Spleen (tissue), 11 donors: ENCODE data around the gene MON2. TPM values are rescaled to one million over a fixed set of nuclear protein-coding genes. Genes with fewer than 3 reads are reported as not detected.

Experiments
- DNase-seq: peaks from one replicate; pipeline ENCODE4 v3.0.0-alpha.2; 2020
- H3K27ac ChIP-seq, 8 donors: fragments of 200-600 bp; sonication (generic) in 7 of 8; 1 replicate in 4 of 8; 2 replicates in 4 of 8; pipeline versions ENCODE4 v1.5.0 to v1.8.0; 2016 to 2021; ENCODE audit warnings: inconsistent platforms in 4 of 8, mild to moderate bottlenecking in 4 of 8, moderate library complexity in 1 of 8
- H3K27me3 ChIP-seq, 7 donors: fragments of 200-600 bp; sonication (generic) in 6 of 7; replicated peaks in 1 of 7; 1 replicate in 4 of 7; 2 replicates in 3 of 7; pipeline versions ENCODE4 v1.5.0 to v1.8.0; 2016 to 2021; ENCODE audit warnings: inconsistent platforms in 3 of 7, mild to moderate bottlenecking in 1 of 7
- H3K36me3 ChIP-seq, 6 donors: fragments of 200-600 bp; sonication (generic) in 5 of 6; 1 replicate in 4 of 6; 2 replicates in 2 of 6; pipeline versions ENCODE4 v1.5.0 to v1.8.0; 2016 to 2021; ENCODE audit warnings: inconsistent platforms in 2 of 6
- H3K4me1 ChIP-seq, 6 donors: fragments of 200-600 bp; sonication (generic) in 5 of 6; 1 replicate in 3 of 6; 2 replicates in 3 of 6; pipeline versions ENCODE4 v1.5.0 to v1.8.0; 2016 to 2021; ENCODE audit warnings: inconsistent platforms in 3 of 6
- H3K4me3 ChIP-seq, 8 donors: fragments of 200-600 bp; sonication (generic) in 7 of 8; 1 replicate in 4 of 8; 2 replicates in 4 of 8; pipeline versions ENCODE4 v1.5.0 to v1.8.0; 2016 to 2021; ENCODE audit warnings: inconsistent platforms in 4 of 8, mild to moderate bottlenecking in 4 of 8, moderate library complexity in 2 of 8
- H3K9me3 ChIP-seq, 8 donors: fragments of 200-600 bp; sonication (generic) in 7 of 8; 1 replicate in 4 of 8; 2 replicates in 4 of 8; pipeline versions ENCODE4 v1.5.0 to v1.8.0; 2016 to 2021; ENCODE audit warnings: inconsistent platforms in 4 of 8
- CTCF ChIP-seq, 11 experiments: fragments of 200-600 bp in 7 of 11; fragments of 450-650 bp in 4 of 11; sonication (generic) in 4 of 11; IDR thresholded peaks in 8 of 11; conservative IDR thresholded peaks in 3 of 11; 1 replicate in 7 of 11; 2 replicates in 4 of 11; pipeline versions ENCODE4 v1.4.0 to v1.8.0; 2016 to 2021; ENCODE audit warnings: antibody characterized with exemption in 11 of 11, inconsistent platforms in 4 of 11, mild to moderate bottlenecking in 1 of 11
- POLR2A ChIP-seq, 3 donors: fragments of 450-650 bp; IDR thresholded peaks; one replicate each; pipeline ENCODE4 v1.5.1; 2017; ENCODE audit warnings: antibody characterized with exemption in 3 of 3, mild to moderate bottlenecking in 1 of 3
- POLR2AphosphoS5 ChIP-seq, 3 donors: sonication (generic); formaldehyde crosslinking; IDR thresholded peaks; one replicate each; pipeline ENCODE4 v1.5.1; 2017; ENCODE audit warnings: antibody characterized with exemption in 3 of 3
- WGBS, 5 donors: extraction: QIAGEN DNeasy Blood & Tissue Kit in 3 of 5; methylation state at CpG; one replicate each; pipeline versions ENCODE4 v1.1.5 to v1.1.7; 2013 to 2018; 5-methylcytosine and 5-hydroxymethylcytosine counted together
- intact Hi-C: fragments of 100-400 bp; cut with DNase I; formaldehyde crosslinking; loops from one replicate; pipeline ENCODE4 v1.15.0; 2023; ENCODE audit warnings: low total_unique reads
- polyA plus RNA-seq, 3 donors: library from polyadenylated mRNA; stranded (reverse); fragments of 200-250 nt; gene quantifications; one replicate each; pipeline ENCODE4 v1.2.1, GENCODE V29; 2013
- total RNA-seq, 7 donors: library from RNA; depleted of rRNA in 3 of 7; stranded (reverse); fragments of >200 nt in 3 of 7; fragmentation: NEBNext Ultra II Directional in 4 of 7; extraction: Animal tissue kit (Norgen Biotek cat#: 25700) in 4 of 7; gene quantifications; one replicate each; pipeline versions ENCODE4 v1.1.0 to v1.2.1, GENCODE V29; 2016 to 2021
- donor health status: healthy with polysubstance abuse.
- donor health status: DM: no; HTN: no; CAD: no; lungs with moderate emphysema.
- donor health status: DM: no; HTN: no; CAD: no.
- donor health status: Bipolar disorder and iron deficiency.
- donor health status: healthy.
- donor health status: DM: no; HTN: no; CAD: no.
- donor health status: DM: yes; HTN: yes; CAD: no.

Gene MON2
- total and polyA plus RNA-seq, 10 donors, result 10.8 to 181 (median 82.0) TPM

- no peak overlapping the region for H3K27ac ChIP-seq
- no peak overlapping the region for H3K4me3 ChIP-seq
- intact Hi-C loops, result no loop called here
- no peaks in the 10 kb centered on the region for H3K27me3 ChIP-seq
- H3K4me1 ChIP-seq, result no peaks in the 10 kb centered on the region
- no peaks in the 10 kb centered on the region for H3K9me3 ChIP-seq
- peaks cover 0 to 87% (median 18%) of the 10 kb centered on the region in 6 donors for H3K36me3 ChIP-seq
- no peak for TF ChIP-seq POLR2AphosphoS5 (IDR thresholded peaks at IDR 0.05)
- no peak for TF ChIP-seq CTCF (IDR thresholded peaks at IDR 0.05 in 8 of 11, conservative IDR thresholded peaks at IDR 0.05 in 3 of 11)
- TF ChIP-seq POLR2A (IDR thresholded peaks at IDR 0.05), result no peak
- no peak for DNase-seq
Measured at GRCh38 chr12:62575036-62575435, 108.4 kb downstream of the MON2 start.

- peaks cover 0 to 88% (median 16%) of the 10 kb centered on the region in 6 donors for H3K36me3 ChIP-seq
- H3K4me3 ChIP-seq, result no peak overlapping the region
- no peak overlapping the region for H3K27ac ChIP-seq
- no peaks in the 10 kb centered on the region for H3K4me1 ChIP-seq
- intact Hi-C loops, result no loop called here
- no peak for TF ChIP-seq CTCF (IDR thresholded peaks at IDR 0.05 in 8 of 11, conservative IDR thresholded peaks at IDR 0.05 in 3 of 11)
- TF ChIP-seq POLR2A (IDR thresholded peaks at IDR 0.05), result no peak
- no peaks in the 10 kb centered on the region for H3K9me3 ChIP-seq
- 94 to 98% (median 96%) methylated on average over 1 of the region's 1 CpG for WGBS, 5 donors
- H3K27me3 ChIP-seq, result no peaks in the 10 kb centered on the region
- DNase-seq, result no peak
Measured at GRCh38 chr12:62576503-62576902, 109.9 kb downstream of the MON2 start.

GRCh38 chr12:62578726-62579125 lies 112.1 kb downstream of the MON2 start:
- Histone ChIP-seq H3K4me3 (no peak overlapping the region), H3K27me3 (no peaks in the 10 kb centered on the region), H3K27ac (no peak overlapping the region), H3K4me1 (no peaks in the 10 kb centered on the region), H3K9me3 (no peaks in the 10 kb centered on the region), H3K36me3 (peaks cover 0 to 71% (median 5%) of the 10 kb centered on the region in 6 donors)
- WGBS, 5 donors, result 92 to 97% (median 95%) methylated on average over 2 of the region's 2 CpGs
- DNase-seq, result no peak
- intact Hi-C loops, result no loop called here
- TF ChIP-seq POLR2AphosphoS5 (IDR thresholded peaks at IDR 0.05) (no peak), POLR2A (IDR thresholded peaks at IDR 0.05) (no peak), CTCF (IDR thresholded peaks at IDR 0.05 in 8 of 11, conservative IDR thresholded peaks at IDR 0.05 in 3 of 11) (no peak)

GRCh38 chr12:62581288-62582064 lies 114.8 kb downstream of the MON2 start:
- WGBS, 5 donors, result 83 to 95% (median 91%) methylated on average over 12 of the region's 12 CpGs
- no peak overlapping the region for H3K4me3 ChIP-seq
- intact Hi-C loops, result loop anchor here (5.0 kb wide), 2 partner anchors 144 to 216 kb away; no protein-coding TSS in a partner anchor

More at GRCh38 chr12:62581288-62582064, 114.8 kb downstream of the MON2 start:
- H3K27ac ChIP-seq, result no peak overlapping the region
- TF ChIP-seq CTCF (IDR thresholded peaks at IDR 0.05 in 8 of 11, conservative IDR thresholded peaks at IDR 0.05 in 3 of 11) (peak in 10 of 11 experiments; percentile 25 to 69 (median 56)), POLR2AphosphoS5 (IDR thresholded peaks at IDR 0.05) (no peak)
- no peaks in the 10 kb centered on the region for H3K9me3 ChIP-seq
- no peak for DNase-seq
- H3K4me1 ChIP-seq, result no peaks in the 10 kb centered on the region
- H3K36me3 ChIP-seq, result peaks cover 0 to 70% (median 12%) of the 10 kb centered on the region in 6 donors
- H3K27me3 ChIP-seq, result no peaks in the 10 kb centered on the region
